ENCODE results near the gene GXYLT2. TPM values are rescaled to one million over a fixed set of nuclear protein-coding genes. Genes with fewer than 3 reads are reported as not detected.

The GXYLT2 gene
- total and polyA plus RNA-seq, 10 of the 15 experiments (the other 5 are each of a cell fraction or from before 2014, with no cell fraction given), result 0.27 to 2.6 (median 0.78) TPM

- H3K36me3 ChIP-seq (ENCODE audit: control insufficient read depth in 2 of 2, insufficient read depth in 2 of 2, low read length in 1 of 2), result no peaks in the 10 kb centered on the region
- H3K9ac ChIP-seq (ENCODE audit: control insufficient read depth, insufficient read depth, low read length), result no peak overlapping the region
- BruUV-seq (replicated peaks), result no TSS peak
- FAIRE-seq (no peak), DNase-seq (ENCODE audit: low read depth, low spot score) (no peak), ATAC-seq (no peak)
- no peaks in the 10 kb centered on the region for H3K79me2 ChIP-seq (ENCODE audit: control insufficient read depth, insufficient read depth, low read length)
- no peak overlapping the region for H3K27ac ChIP-seq (ENCODE audit: control insufficient read depth, insufficient read depth)
- ChIA-PET RAD21 (ENCODE audit: unreplicated experiment) (no interaction called here), POLR2A (no interaction called here), CTCF (no interaction called here), SMC1A (ENCODE audit: uncharacterized antibody, unreplicated experiment) (no interaction called here)
- H3K9me3 ChIP-seq (replicated peaks; ENCODE audit: control insufficient read depth, insufficient read depth, low read length), result no peaks in the 10 kb centered on the region
- H3K4me2 ChIP-seq (ENCODE audit: control insufficient read depth, insufficient read depth), result no peak overlapping the region
- no peak overlapping the region for H2AFZ ChIP-seq (ENCODE audit: control insufficient read depth, low read depth, low read length)
- no peaks in the 10 kb centered on the region for H3K4me1 ChIP-seq (ENCODE audit: control insufficient read depth, insufficient read depth, low read length)
- TF ChIP-seq ZZZ3 (IDR thresholded peaks at IDR 0.05; ENCODE audit: control insufficient read depth, insufficient read length, low read depth) (no peak), BACH1 (IDR thresholded peaks at IDR 0.05; ENCODE audit: borderline replicate concordance) (no peak), HCFC1 (IDR thresholded peaks at IDR 0.05; ENCODE audit: low read length) (no peak), RFX5 (IDR thresholded peaks at IDR 0.05; ENCODE audit: low read depth, low read length) (no peak), POLR2A (IDR thresholded peaks at IDR 0.05; ENCODE audit: low read depth, low read length) (no peak), NFXL1 (IDR thresholded peaks at IDR 0.05; ENCODE audit: borderline replicate concordance) (no peak), ZSCAN29 (IDR thresholded peaks at IDR 0.05) (no peak)
- TF ChIP-seq, protein P1, sequence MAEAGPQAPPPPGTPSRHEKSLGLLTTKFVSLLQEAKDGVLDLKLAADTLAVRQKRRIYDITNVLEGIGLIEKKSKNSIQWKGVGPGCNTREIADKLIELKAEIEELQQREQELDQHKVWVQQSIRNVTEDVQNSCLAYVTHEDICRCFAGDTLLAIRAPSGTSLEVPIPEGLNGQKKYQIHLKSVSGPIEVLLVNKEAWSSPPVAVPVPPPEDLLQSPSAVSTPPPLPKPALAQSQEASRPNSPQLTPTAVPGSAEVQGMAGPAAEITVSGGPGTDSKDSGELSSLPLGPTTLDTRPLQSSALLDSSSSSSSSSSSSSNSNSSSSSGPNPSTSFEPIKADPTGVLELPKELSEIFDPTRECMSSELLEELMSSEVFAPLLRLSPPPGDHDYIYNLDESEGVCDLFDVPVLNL (IDR thresholded peaks at IDR 0.05; ENCODE audit: low read depth, low read length), result no peak
- TF ChIP-seq, protein P2, sequence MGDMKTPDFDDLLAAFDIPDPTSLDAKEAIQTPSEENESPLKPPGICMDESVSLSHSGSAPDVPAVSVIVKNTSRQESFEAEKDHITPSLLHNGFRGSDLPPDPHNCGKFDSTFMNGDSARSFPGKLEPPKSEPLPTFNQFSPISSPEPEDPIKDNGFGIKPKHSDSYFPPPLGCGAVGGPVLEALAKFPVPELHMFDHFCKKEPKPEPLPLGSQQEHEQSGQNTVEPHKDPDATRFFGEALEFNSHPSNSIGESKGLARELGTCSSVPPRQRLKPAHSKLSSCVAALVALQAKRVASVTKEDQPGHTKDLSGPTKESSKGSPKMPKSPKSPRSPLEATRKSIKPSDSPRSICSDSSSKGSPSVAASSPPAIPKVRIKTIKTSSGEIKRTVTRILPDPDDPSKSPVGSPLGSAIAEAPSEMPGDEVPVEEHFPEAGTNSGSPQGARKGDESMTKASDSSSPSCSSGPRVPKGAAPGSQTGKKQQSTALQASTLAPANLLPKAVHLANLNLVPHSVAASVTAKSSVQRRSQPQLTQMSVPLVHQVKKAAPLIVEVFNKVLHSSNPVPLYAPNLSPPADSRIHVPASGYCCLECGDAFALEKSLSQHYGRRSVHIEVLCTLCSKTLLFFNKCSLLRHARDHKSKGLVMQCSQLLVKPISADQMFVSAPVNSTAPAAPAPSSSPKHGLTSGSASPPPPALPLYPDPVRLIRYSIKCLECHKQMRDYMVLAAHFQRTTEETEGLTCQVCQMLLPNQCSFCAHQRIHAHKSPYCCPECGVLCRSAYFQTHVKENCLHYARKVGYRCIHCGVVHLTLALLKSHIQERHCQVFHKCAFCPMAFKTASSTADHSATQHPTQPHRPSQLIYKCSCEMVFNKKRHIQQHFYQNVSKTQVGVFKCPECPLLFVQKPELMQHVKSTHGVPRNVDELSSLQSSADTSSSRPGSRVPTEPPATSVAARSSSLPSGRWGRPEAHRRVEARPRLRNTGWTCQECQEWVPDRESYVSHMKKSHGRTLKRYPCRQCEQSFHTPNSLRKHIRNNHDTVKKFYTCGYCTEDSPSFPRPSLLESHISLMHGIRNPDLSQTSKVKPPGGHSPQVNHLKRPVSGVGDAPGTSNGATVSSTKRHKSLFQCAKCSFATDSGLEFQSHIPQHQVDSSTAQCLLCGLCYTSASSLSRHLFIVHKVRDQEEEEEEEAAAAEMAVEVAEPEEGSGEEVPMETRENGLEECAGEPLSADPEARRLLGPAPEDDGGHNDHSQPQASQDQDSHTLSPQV (IDR thresholded peaks at IDR 0.05), result no peak
- in situ Hi-C loops (cut with MboI) (no loop called here), intact Hi-C loops (cut with micrococcal nuclease; ENCODE audit: unreplicated experiment) (no loop called here)
- no peak overlapping the region for H3K4me3 ChIP-seq
- no peaks in the 10 kb centered on the region for H4K20me1 ChIP-seq (ENCODE audit: control insufficient read depth, insufficient read depth)
- no peaks in the 10 kb centered on the region for H3K27me3 ChIP-seq (replicated peaks in 1 of 2; ENCODE audit: control insufficient read depth in 2 of 2, insufficient read depth in 2 of 2, low read length in 1 of 2)
- WGBS (ENCODE audit: insufficient coverage, insufficient replicate concordance, low lambda C conversion rate, missing lambda C conversion rate), result 43% methylated on average over 3 of the region's 3 CpGs
Measured at GRCh38 chr3:72903004-72903403, 15.2 kb downstream of the GXYLT2 start.

All from GM12878 (cell line).